ENCODE data around the gene EML2.

Gene EML2

GRCh38 chr19:45601524-45602374 is 37.4 kb downstream of the EML2 start, which contains the start of gene GPR4:
Gene GPR4 (minus strand): TSS chr19:45602212. CDS start chr19:45591866, 10,346 bp downstream.
- DNase-seq (ENCODE audit: low read depth in 2 of 2): peak in 1 of 2 donors; percentile 63
- TF ChIP-seq CTCF (IDR thresholded peaks at IDR 0.05; ENCODE audit: low read depth, low read length): no peak
- H3K4me3 ChIP-seq (replicated peaks in 1 of 2; ENCODE audit: low read depth in 2 of 2, low read length in 2 of 2): peak within 1 kb of the TSS; percentile 67 to 77

- H3K4me3 ChIP-seq (replicated peaks in 1 of 2; ENCODE audit: low read depth in 2 of 2, low read length in 2 of 2): peak overlapping the region; percentile 67 to 77
- no peak for TF ChIP-seq CTCF (IDR thresholded peaks at IDR 0.05; ENCODE audit: low read depth, low read length)
- DNase-seq (ENCODE audit: low read depth in 2 of 2): no peak
These were observed 38.1 kb downstream of the EML2 start for GRCh38 chr19:45601115-45601514.

GRCh38 chr19:45600340-45600885 is 38.8 kb downstream of the EML2 start:
- peak overlapping the region in 1 of 2 donors; percentile 67 for H3K4me3 ChIP-seq (replicated peaks in 1 of 2; ENCODE audit: low read depth in 2 of 2, low read length in 2 of 2)
- DNase-seq (ENCODE audit: low read depth in 2 of 2): no peak
- no peak for TF ChIP-seq CTCF (IDR thresholded peaks at IDR 0.05; ENCODE audit: low read depth, low read length)

- TF ChIP-seq CTCF (IDR thresholded peaks at IDR 0.05; ENCODE audit: low read depth, low read length): peak; percentile 8
- no peak for DNase-seq (ENCODE audit: low read depth in 2 of 2)
- H3K4me3 ChIP-seq (replicated peaks in 1 of 2; ENCODE audit: low read depth in 2 of 2, low read length in 2 of 2): peak overlapping the region in 1 of 2 donors; percentile 21
These were observed 39.9 kb downstream of the EML2 start for GRCh38 chr19:45599286-45599685.

GRCh38 chr19:45598267-45599001 is 40.8 kb downstream of the EML2 start:
- no peak for TF ChIP-seq CTCF (IDR thresholded peaks at IDR 0.05; ENCODE audit: low read depth, low read length)
- DNase-seq (ENCODE audit: low read depth in 2 of 2): peak in 1 of 2 donors; percentile 69
- peak overlapping the region in 1 of 2 donors; percentile 35 for H3K4me3 ChIP-seq (replicated peaks in 1 of 2; ENCODE audit: low read depth in 2 of 2, low read length in 2 of 2)

- TF ChIP-seq CTCF (IDR thresholded peaks at IDR 0.05; ENCODE audit: low read depth, low read length): no peak
- H3K4me3 ChIP-seq (replicated peaks in 1 of 2; ENCODE audit: low read depth in 2 of 2, low read length in 2 of 2): peak overlapping the region in 1 of 2 donors; percentile 35
- DNase-seq (ENCODE audit: low read depth in 2 of 2): no peak
These were observed 41.6 kb downstream of the EML2 start for GRCh38 chr19:45597425-45598111.

Data from cardiac fibroblast (primary cell).